Measurements from ENCODE around the gene GFI1.

GFI1 gene

GRCh38 chr1:92464588-92465255 is 22.0 kb downstream of the GFI1 start:
- DNase-seq (ENCODE audit: insufficient read length, low spot score) (no peak), FAIRE-seq (no peak)
- no peak for TF ChIP-seq CTCF (IDR thresholded peaks at IDR 0.05; ENCODE audit: insufficient read depth, missing control alignments)

DNA sequence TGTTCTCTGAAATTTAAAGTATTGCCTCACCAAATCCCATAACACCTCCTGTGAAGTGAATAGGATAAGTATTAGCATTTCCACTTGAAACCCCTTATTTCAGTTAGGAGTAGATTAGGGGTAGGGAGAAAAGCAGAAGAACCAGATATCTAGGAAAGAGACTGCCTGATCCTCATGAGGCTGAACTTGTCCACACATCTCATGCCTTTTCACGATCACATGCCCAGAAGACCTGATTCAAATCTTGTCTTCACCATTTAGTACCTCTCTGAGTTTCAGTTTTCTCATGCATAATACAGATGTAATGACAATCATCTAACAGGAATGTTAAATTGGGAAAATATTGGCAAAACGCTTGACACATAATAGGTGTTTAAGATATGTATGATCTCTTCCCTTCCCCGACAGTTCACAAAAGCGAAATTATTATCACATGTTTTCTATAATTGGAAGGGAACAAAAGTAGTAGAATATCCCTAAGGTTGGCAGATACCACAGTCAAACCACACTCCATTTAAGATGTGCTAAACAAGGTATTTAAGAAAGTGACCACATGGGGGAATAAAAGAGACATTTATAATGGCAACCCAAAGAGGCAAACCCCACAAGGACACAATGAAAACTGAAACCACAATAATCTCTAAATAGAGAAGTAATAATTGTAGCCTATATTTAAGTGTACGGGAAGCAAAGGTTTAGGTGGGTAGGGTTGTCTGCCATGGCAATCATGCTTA is 25.2 kb downstream of the GFI1 start:
- no peak for TF ChIP-seq CTCF (IDR thresholded peaks at IDR 0.05; ENCODE audit: insufficient read depth, missing control alignments)
- DNase-seq (ENCODE audit: insufficient read length, low spot score): no peak
- FAIRE-seq: no peak

GRCh38 chr1:92459871-92460320 is 26.8 kb downstream of the GFI1 start:
- no peak for TF ChIP-seq CTCF (IDR thresholded peaks at IDR 0.05; ENCODE audit: insufficient read depth, missing control alignments)
- no peak for FAIRE-seq
- DNase-seq (ENCODE audit: insufficient read length, low spot score): no peak

DNA sequence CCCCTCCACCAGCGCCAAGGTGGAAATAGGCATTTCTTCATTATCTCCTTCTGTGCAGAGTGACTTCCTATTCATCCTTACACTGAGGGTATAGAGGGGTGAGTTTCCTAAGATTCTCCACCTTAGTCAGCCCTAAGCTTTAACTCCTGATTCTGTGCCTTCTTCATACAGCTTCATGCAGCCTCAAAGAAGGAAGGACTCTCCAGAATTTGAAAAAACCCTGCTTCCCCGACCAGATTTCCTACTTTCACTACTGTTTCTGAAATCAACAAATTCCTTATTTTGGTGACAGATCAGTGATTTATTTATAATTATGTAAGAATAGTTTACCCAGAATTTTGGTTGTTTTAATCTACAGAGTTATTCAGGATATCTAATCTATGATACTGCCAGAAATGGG is 28.6 kb downstream of the GFI1 start:
- FAIRE-seq: no peak

DNA sequence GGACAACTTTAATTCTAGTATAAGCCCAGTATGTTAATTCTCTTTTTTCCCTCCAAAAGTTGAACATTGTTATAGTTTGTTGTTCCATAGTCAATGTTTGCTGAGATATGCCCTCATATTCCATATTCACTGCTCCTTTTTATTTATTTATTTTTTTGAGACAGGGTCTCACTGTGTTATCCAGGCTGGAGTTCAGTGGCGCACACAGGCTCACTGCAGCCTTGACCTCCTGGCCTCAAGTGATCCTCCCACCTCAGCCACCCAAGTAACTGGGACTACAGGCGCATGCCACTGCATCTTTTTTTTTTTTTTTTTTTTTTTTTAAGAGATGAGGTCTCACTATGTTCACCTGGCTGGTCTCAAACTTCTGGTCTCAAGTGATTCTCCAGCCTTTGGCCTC is 38.7 kb downstream of the GFI1 start:
- DNase-seq (ENCODE audit: insufficient read length, low spot score) (no peak), FAIRE-seq (no peak)
- no peak for TF ChIP-seq CTCF (IDR thresholded peaks at IDR 0.05; ENCODE audit: insufficient read depth, missing control alignments)

More for the DNA sequence above, 28.6 kb downstream of the GFI1 start:
- DNase-seq (ENCODE audit: insufficient read length, low spot score): no peak
- TF ChIP-seq CTCF (IDR thresholded peaks at IDR 0.05; ENCODE audit: insufficient read depth, missing control alignments): no peak

DNA sequence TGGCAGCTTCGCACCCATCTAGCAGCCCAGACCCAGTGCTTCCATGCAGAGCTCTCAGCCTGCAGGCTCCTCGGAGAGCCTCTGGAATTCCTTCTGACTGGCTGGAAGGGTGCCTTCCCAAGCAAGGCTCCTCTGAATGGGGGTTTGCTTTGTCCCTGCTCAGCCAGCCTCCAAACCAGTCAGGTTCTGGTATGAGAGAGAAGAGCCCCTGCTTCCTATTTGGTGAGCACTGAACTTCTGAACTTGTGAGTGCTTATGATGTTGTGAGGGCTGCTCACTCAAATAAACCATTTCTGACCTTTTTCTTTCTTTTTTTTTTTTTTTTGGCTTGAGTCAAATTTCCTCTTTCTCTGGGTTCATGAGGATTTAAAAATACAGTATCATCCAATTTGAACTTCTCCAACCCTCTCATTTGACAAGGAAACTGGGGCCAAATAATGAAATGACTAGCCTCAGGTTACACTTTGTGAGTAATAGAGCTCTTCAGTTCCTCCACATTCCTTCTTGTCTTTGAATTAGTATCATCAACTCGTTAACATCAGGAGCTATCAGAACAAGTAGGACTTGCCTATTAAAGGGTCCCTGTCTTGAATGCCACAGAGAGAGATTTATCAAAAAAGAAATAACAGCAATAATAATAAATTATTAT is 39.6 kb downstream of the GFI1 start:
- FAIRE-seq: no peak
- no peak for TF ChIP-seq CTCF (IDR thresholded peaks at IDR 0.05; ENCODE audit: insufficient read depth, missing control alignments)
- DNase-seq (ENCODE audit: insufficient read length, low spot score): no peak

All from D721Med (cell line).